ENCODE measurements around the gene GAL3ST1. TPM values are rescaled to one million over a fixed set of nuclear protein-coding genes. Genes with fewer than 3 reads are reported as not detected.

The GAL3ST1 gene
- polyA plus RNA-seq, 1 donor (not counting 4 experiments of a cell fraction or from before 2014, with no cell fraction given): not detected

- no peak overlapping the region for H3K27ac ChIP-seq (ENCODE audit: control insufficient read depth, insufficient read depth, low read length)
- H3K9me1 ChIP-seq (ENCODE audit: control insufficient read depth, extremely low read depth, insufficient read depth, low read length): no peaks in the 10 kb centered on the region
- H2AFZ ChIP-seq (ENCODE audit: control insufficient read depth, low read length): no peak overlapping the region
- TF ChIP-seq CTCF (optimal IDR thresholded peaks at IDR 0.05 in 1 of 3, IDR thresholded peaks at IDR 0.05 in 1 of 3, conservative IDR thresholded peaks at IDR 0.05 in 1 of 3; ENCODE audit: extremely low read depth in 1 of 3, insufficient read depth in 2 of 3, low read length in 3 of 3): no peak
- no peak for TF ChIP-seq EZH2 (IDR thresholded peaks at IDR 0.05; ENCODE audit: low read length)
- dilution Hi-C loops (cut with MboI; ENCODE audit: extremely low pct_ligation_motif_present, low sequenced_read_pairs): no loop called here
- H4K20me1 ChIP-seq (ENCODE audit: control insufficient read depth, extremely low read depth, insufficient read depth, low read length): no peaks in the 10 kb centered on the region
- H3K36me3 ChIP-seq (ENCODE audit: control insufficient read depth in 2 of 2, extremely low read depth in 1 of 2, insufficient read depth in 2 of 2, low read length in 2 of 2): no peaks in the 10 kb centered on the region
- FAIRE-seq (no peak), DNase-seq (ENCODE audit: low read depth, low spot score) (no peak)
- H3K4me3 ChIP-seq (ENCODE audit: control insufficient read depth in 2 of 3, extremely low read depth in 1 of 3, insufficient read depth in 2 of 3, low read depth in 1 of 3, low read length in 3 of 3): no peak overlapping the region
- H3K79me2 ChIP-seq (ENCODE audit: control insufficient read depth, insufficient read depth, low read length): no peaks in the 10 kb centered on the region
- no peaks in the 10 kb centered on the region for H3K9me3 ChIP-seq (ENCODE audit: control insufficient read depth, low read depth, low read length)
- no peak overlapping the region for H3K4me2 ChIP-seq (ENCODE audit: control insufficient read depth, extremely low read depth, insufficient read depth, low read depth, low read length)
- H3K9ac ChIP-seq (ENCODE audit: control insufficient read depth, extremely low read depth, insufficient read depth, low read length): no peak overlapping the region
- peaks cover 5% of the 10 kb centered on the region for H3K27me3 ChIP-seq (ENCODE audit: control insufficient read depth, extremely low read depth, insufficient read depth, low read length)
- no peaks in the 10 kb centered on the region for H3K4me1 ChIP-seq (ENCODE audit: control insufficient read depth, extremely low read depth, insufficient read depth, low read length)
Observed at GRCh38 chr22:30519842-30520425, 54.5 kb downstream of the GAL3ST1 start.

- Histone ChIP-seq H4K20me1 (ENCODE audit: control insufficient read depth, extremely low read depth, insufficient read depth, low read length) (no peaks in the 10 kb centered on the region), H3K27ac (ENCODE audit: control insufficient read depth, insufficient read depth, low read length) (no peak overlapping the region), H3K4me2 (ENCODE audit: control insufficient read depth, extremely low read depth, insufficient read depth, low read depth, low read length) (no peak overlapping the region), H2AFZ (ENCODE audit: control insufficient read depth, low read length) (no peak overlapping the region), H3K9me1 (ENCODE audit: control insufficient read depth, extremely low read depth, insufficient read depth, low read length) (no peaks in the 10 kb centered on the region), H3K27me3 (ENCODE audit: control insufficient read depth, extremely low read depth, insufficient read depth, low read length) (no peaks in the 10 kb centered on the region), H3K9me3 (ENCODE audit: control insufficient read depth, low read depth, low read length) (no peaks in the 10 kb centered on the region), H3K36me3 (ENCODE audit: control insufficient read depth in 2 of 2, extremely low read depth in 1 of 2, insufficient read depth in 2 of 2, low read length in 2 of 2) (no peaks in the 10 kb centered on the region), H3K4me3 (ENCODE audit: control insufficient read depth in 2 of 3, extremely low read depth in 1 of 3, insufficient read depth in 2 of 3, low read depth in 1 of 3, low read length in 3 of 3) (no peak overlapping the region), H3K9ac (ENCODE audit: control insufficient read depth, extremely low read depth, insufficient read depth, low read length) (no peak overlapping the region), H3K4me1 (ENCODE audit: control insufficient read depth, extremely low read depth, insufficient read depth, low read length) (no peaks in the 10 kb centered on the region), H3K79me2 (ENCODE audit: control insufficient read depth, insufficient read depth, low read length) (no peaks in the 10 kb centered on the region)
- FAIRE-seq (no peak), DNase-seq (ENCODE audit: low read depth, low spot score) (no peak)
- dilution Hi-C loops (cut with MboI; ENCODE audit: extremely low pct_ligation_motif_present, low sequenced_read_pairs): no loop called here
- TF ChIP-seq EZH2 (IDR thresholded peaks at IDR 0.05; ENCODE audit: low read length) (no peak), CTCF (optimal IDR thresholded peaks at IDR 0.05 in 1 of 3, IDR thresholded peaks at IDR 0.05 in 1 of 3, conservative IDR thresholded peaks at IDR 0.05 in 1 of 3; ENCODE audit: extremely low read depth in 1 of 3, insufficient read depth in 2 of 3, low read length in 3 of 3) (no peak)
Observed at GRCh38 chr22:30516731-30517130, 57.7 kb downstream of the GAL3ST1 start.

All from keratinocyte (primary cell).